Prostate gland (tissue), 2 donors: ENCODE data around the gene IDUA.

ENCODE experiments used
- POLR2A ChIP-seq: fragments of 450-650 bp; IDR thresholded peaks from one replicate; pipeline ENCODE4 v1.6.1; 2016; ENCODE audit warnings: antibody characterized with exemption, mild to moderate bottlenecking
- POLR2AphosphoS5 ChIP-seq: sonication (generic); formaldehyde crosslinking; IDR thresholded peaks from one replicate; pipeline ENCODE4 v1.6.1; 2017; ENCODE audit warnings: antibody characterized with exemption
- TF ChIP-seq, protein P1 (sequence below), 4 experiments: fragments of 200-600 bp in 2 of 4; fragments of 450-650 bp in 2 of 4; sonication (generic) in 2 of 4; IDR thresholded peaks; 1 replicate in 3 of 4; 2 replicates in 1 of 4; pipeline ENCODE4 v1.5.1; 2016 to 2019; ENCODE audit warnings: antibody characterized with exemption in 4 of 4, mild to moderate bottlenecking in 2 of 4, moderate library complexity in 2 of 4

- TF ChIP-seq POLR2A (no peak), POLR2AphosphoS5 (no peak)
- TF ChIP-seq, protein P1, sequence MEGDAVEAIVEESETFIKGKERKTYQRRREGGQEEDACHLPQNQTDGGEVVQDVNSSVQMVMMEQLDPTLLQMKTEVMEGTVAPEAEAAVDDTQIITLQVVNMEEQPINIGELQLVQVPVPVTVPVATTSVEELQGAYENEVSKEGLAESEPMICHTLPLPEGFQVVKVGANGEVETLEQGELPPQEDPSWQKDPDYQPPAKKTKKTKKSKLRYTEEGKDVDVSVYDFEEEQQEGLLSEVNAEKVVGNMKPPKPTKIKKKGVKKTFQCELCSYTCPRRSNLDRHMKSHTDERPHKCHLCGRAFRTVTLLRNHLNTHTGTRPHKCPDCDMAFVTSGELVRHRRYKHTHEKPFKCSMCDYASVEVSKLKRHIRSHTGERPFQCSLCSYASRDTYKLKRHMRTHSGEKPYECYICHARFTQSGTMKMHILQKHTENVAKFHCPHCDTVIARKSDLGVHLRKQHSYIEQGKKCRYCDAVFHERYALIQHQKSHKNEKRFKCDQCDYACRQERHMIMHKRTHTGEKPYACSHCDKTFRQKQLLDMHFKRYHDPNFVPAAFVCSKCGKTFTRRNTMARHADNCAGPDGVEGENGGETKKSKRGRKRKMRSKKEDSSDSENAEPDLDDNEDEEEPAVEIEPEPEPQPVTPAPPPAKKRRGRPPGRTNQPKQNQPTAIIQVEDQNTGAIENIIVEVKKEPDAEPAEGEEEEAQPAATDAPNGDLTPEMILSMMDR (IDR thresholded peaks at IDR 0.05): no peak
Observed at GRCh38 chr4:1033840-1034551, 47.2 kb downstream of the IDUA start.
